SK-N-MC (cell line): ENCODE data around the gene CUTC.

Experiments
- DNase-seq: peaks from one replicate; pipeline ENCODE4 v3.0.0-alpha.2; 2011; ENCODE audit warnings: low read depth, low spot score
- H3K27ac ChIP-seq: fragments of 200-600 bp; sonication (generic); 2 replicates; pipeline ENCODE4 v1.5.1; 2016; ENCODE audit warnings: mixed run types
- H3K36me3 ChIP-seq: fragments of 200-600 bp; sonication (generic); 2 replicates; pipeline ENCODE4 v1.6.1; 2017; ENCODE audit warnings: antibody characterized with exemption, low read length, mixed read lengths; ENCODE audit not compliant: insufficient read depth
- H3K4me3 ChIP-seq: fragments of 200-600 bp; sonication (generic); 2 replicates; pipeline ENCODE4 v1.5.1; 2016
- H3K9ac ChIP-seq: fragments of 200-600 bp; sonication (generic); 2 replicates; pipeline ENCODE4 v1.8.0; 2017; ENCODE audit warnings: mixed run types, mixed read lengths; ENCODE audit not compliant: insufficient read length
- H3K9me3 ChIP-seq: fragments of 200-600 bp; sonication (generic); 2 replicates; pipeline ENCODE4 v1.6.1; 2017; ENCODE audit warnings: low read depth, mild to moderate bottlenecking, antibody characterized with exemption, low read length, moderate library complexity, mixed read lengths
- EZH2 ChIP-seq: fragments of 200-600 bp; sonication (generic); IDR thresholded peaks from one replicate; pipeline ENCODE4 v1.6.1; 2017; ENCODE audit warnings: antibody characterized with exemption
- FOXP2 ChIP-seq: optimal IDR thresholded peaks from 2 replicates; pipeline ENCODE3; 2011; ENCODE audit warnings: mild to moderate bottlenecking, moderate library complexity; ENCODE audit not compliant: insufficient read depth; ENCODE audit errors: extremely low read length, control extremely low read depth
- POLR2AphosphoS5 ChIP-seq: IDR thresholded peaks from 2 replicates; pipeline ENCODE4 v1.6.1; 2012; ENCODE audit warnings: mild to moderate bottlenecking, low read depth, low read length, borderline replicate concordance

Gene CUTC

GRCh38 chr10:99756159-99756558 is 24.1 kb downstream of the CUTC start:
- TF ChIP-seq FOXP2 (no peak), EZH2 (no peak), POLR2AphosphoS5 (no peak)
- no peak for DNase-seq
- Histone ChIP-seq H3K9ac (no peak overlapping the region), H3K9me3 (no peaks in the 10 kb centered on the region), H3K36me3 (peaks cover 15% of the 10 kb centered on the region; the same call in 1 of the 2 replicates), H3K4me3 (no peak overlapping the region), H3K27ac (no peak overlapping the region)

GRCh38 chr10:99758211-99758891 is 26.3 kb downstream of the CUTC start:
- no peak overlapping the region for H3K9ac ChIP-seq
- no peak overlapping the region for H3K27ac ChIP-seq
- no peak overlapping the region for H3K4me3 ChIP-seq
- H3K9me3 ChIP-seq, result no peaks in the 10 kb centered on the region
- H3K36me3 ChIP-seq, result peaks cover 15% of the 10 kb centered on the region; the same call in 1 of the 2 replicates
- TF ChIP-seq POLR2AphosphoS5 (no peak), FOXP2 (no peak), EZH2 (no peak)
- no peak for DNase-seq

GRCh38 chr10:99760321-99760720 is 28.3 kb downstream of the CUTC start:
- Histone ChIP-seq H3K36me3 (peaks cover 6% of the 10 kb centered on the region; the same call in 1 of the 2 replicates), H3K9ac (no peak overlapping the region), H3K9me3 (no peaks in the 10 kb centered on the region), H3K27ac (no peak overlapping the region), H3K4me3 (no peak overlapping the region)
- no peak for DNase-seq
- TF ChIP-seq FOXP2 (no peak), POLR2AphosphoS5 (no peak), EZH2 (no peak)

GRCh38 chr10:99761365-99761764 is 29.3 kb downstream of the CUTC start:
- DNase-seq, result no peak
- H3K36me3 ChIP-seq, result no peaks in the 10 kb centered on the region; the same call in 1 of the 2 replicates
- no peak overlapping the region for H3K27ac ChIP-seq
- H3K9ac ChIP-seq, result no peak overlapping the region
- H3K9me3 ChIP-seq, result no peaks in the 10 kb centered on the region
- no peak for TF ChIP-seq POLR2AphosphoS5
- TF ChIP-seq EZH2, result no peak
- TF ChIP-seq FOXP2, result no peak
- H3K4me3 ChIP-seq, result no peak overlapping the region

- H3K36me3 ChIP-seq, result no peaks in the 10 kb centered on the region
- H3K9ac ChIP-seq, result no peak overlapping the region
- DNase-seq, result no peak
- H3K4me3 ChIP-seq, result no peak overlapping the region
- TF ChIP-seq FOXP2 (no peak), EZH2 (no peak), POLR2AphosphoS5 (no peak)
- no peaks in the 10 kb centered on the region for H3K9me3 ChIP-seq
- no peak overlapping the region for H3K27ac ChIP-seq
Observed at GRCh38 chr10:99765672-99766301, 33.8 kb downstream of the CUTC start.

GRCh38 chr10:99766302-99766681 is 34.3 kb downstream of the CUTC start:
- Histone ChIP-seq H3K9me3 (no peaks in the 10 kb centered on the region), H3K27ac (no peak overlapping the region), H3K36me3 (no peaks in the 10 kb centered on the region), H3K9ac (no peak overlapping the region), H3K4me3 (no peak overlapping the region)
- no peak for DNase-seq
- TF ChIP-seq POLR2AphosphoS5 (no peak), EZH2 (no peak), FOXP2 (no peak)

GRCh38 chr10:99767901-99768300 is 35.9 kb downstream of the CUTC start:
- no peaks in the 10 kb centered on the region for H3K36me3 ChIP-seq
- H3K27ac ChIP-seq, result no peak overlapping the region
- no peak for DNase-seq
- H3K4me3 ChIP-seq, result no peak overlapping the region
- TF ChIP-seq POLR2AphosphoS5 (no peak), FOXP2 (no peak), EZH2 (no peak)
- no peaks in the 10 kb centered on the region for H3K9me3 ChIP-seq
- no peak overlapping the region for H3K9ac ChIP-seq

- no peaks in the 10 kb centered on the region for H3K9me3 ChIP-seq
- H3K36me3 ChIP-seq, result no peaks in the 10 kb centered on the region
- DNase-seq, result no peak
- TF ChIP-seq POLR2AphosphoS5 (no peak), FOXP2 (no peak), EZH2 (no peak)
- H3K9ac ChIP-seq, result no peak overlapping the region
- H3K4me3 ChIP-seq, result no peak overlapping the region
- no peak overlapping the region for H3K27ac ChIP-seq
Observed at GRCh38 chr10:99768556-99768955, 36.5 kb downstream of the CUTC start.

- TF ChIP-seq FOXP2, result no peak
- no peak for TF ChIP-seq EZH2
- no peak for TF ChIP-seq POLR2AphosphoS5
- DNase-seq, result no peak
- Histone ChIP-seq H3K36me3 (no peaks in the 10 kb centered on the region), H3K4me3 (no peak overlapping the region), H3K9ac (no peak overlapping the region), H3K27ac (no peak overlapping the region), H3K9me3 (no peaks in the 10 kb centered on the region)
Observed at GRCh38 chr10:99769706-99770105, 37.7 kb downstream of the CUTC start.
